GM12878 (cell line): ENCODE results near the gene PARVA. TPM values are rescaled to one million over a fixed set of nuclear protein-coding genes. Genes with fewer than 3 reads are reported as not detected.

Experiments
- ATAC-seq: fragments of 200-7000 bp; cut with Tn5 transposase; 3 replicates; pipeline ENCODE4 v1.9.1; 2020; ENCODE audit warnings: mild to moderate bottlenecking, moderate library complexity
- BruUV-seq: library from RNA; stranded (reverse); fragments of 400-500 nt; replicated peaks from 2 replicates; lab custom pipeline; 2021; lab: Mats Ljungman, UMichigan
- CTCF ChIA-PET: fragments of 300-600 bp; sonication (Branson Sonifier 250); formaldehyde crosslinking; extraction: SDS; loops from one replicate; lab custom pipeline; 2021; ENCODE audit warnings: inconsistent platforms; lab: Yijun Ruan, JAX
- POLR2A ChIA-PET: fragments of 350-600 bp; formaldehyde crosslinking; extraction: SDS; loops from one replicate; lab custom pipeline; 2021; ENCODE audit warnings: inconsistent platforms; lab: Charles Lee
- RAD21 ChIA-PET: fragments of 300-600 bp; sonication (Branson Sonifier 250); formaldehyde crosslinking; loops from one replicate; lab custom pipeline; 2023; ENCODE audit warnings: antibody characterized with exemption; ENCODE audit not compliant: unreplicated experiment; lab: Charles Lee
- SMC1A ChIA-PET: fragments of 300-600 bp; sonication (Branson Sonifier 250); formaldehyde crosslinking; loops from one replicate; lab custom pipeline; 2023; ENCODE audit not compliant: unreplicated experiment, uncharacterized antibody; lab: Charles Lee
- DNase-seq: peaks from one replicate; pipeline ENCODE4 v3.0.0-alpha.2; 2011; ENCODE audit warnings: low read depth, low spot score
- FAIRE-seq: peaks from 3 replicates; lab custom pipeline; 2011; peaks lifted over from hg19 to GRCh38; lab: Jason Lieb, UNC
- H2AFZ ChIP-seq: 2 replicates; pipeline ENCODE4 v1.6.0; 2011; ENCODE audit warnings: low read depth, low read length, control low read depth; ENCODE audit not compliant: control insufficient read depth
- H3K27ac ChIP-seq: 2 replicates; pipeline ENCODE4 v1.5.1; 2011; ENCODE audit warnings: control low read depth; ENCODE audit not compliant: control insufficient read depth, insufficient read depth
- H3K27me3 ChIP-seq, 2 experiments: replicated peaks in 1 of 2; 2 replicates each; pipeline versions ENCODE4 v1.6.0 to v1.6.1; 2011; ENCODE audit warnings: low read length in 1 of 2; ENCODE audit not compliant: control insufficient read depth in 2 of 2, insufficient read depth in 2 of 2
- H3K36me3 ChIP-seq, 2 experiments: 2 replicates each; pipeline ENCODE4 v1.5.1; 2011; ENCODE audit warnings: low read length in 1 of 2; ENCODE audit not compliant: control insufficient read depth in 2 of 2, insufficient read depth in 2 of 2
- H3K4me1 ChIP-seq: 2 replicates; pipeline ENCODE4 v1.6.1; 2011; ENCODE audit warnings: mild to moderate bottlenecking, low read length, moderate library complexity, mixed read lengths; ENCODE audit not compliant: control insufficient read depth, insufficient read depth
- H3K4me2 ChIP-seq: 2 replicates; pipeline ENCODE4 v1.6.0; 2011; ENCODE audit warnings: control low read depth; ENCODE audit not compliant: control insufficient read depth, insufficient read depth
- H3K4me3 ChIP-seq: fragments of 200-600 bp; sonication (generic); 2 replicates; pipeline ENCODE4 v1.5.1; 2016
- H3K79me2 ChIP-seq: 2 replicates; pipeline ENCODE4 v1.6.0; 2011; ENCODE audit warnings: low read length; ENCODE audit not compliant: control insufficient read depth, insufficient read depth
- H3K9ac ChIP-seq: 2 replicates; pipeline ENCODE4 v1.8.0; 2011; ENCODE audit warnings: low read length, control low read depth, mixed read lengths; ENCODE audit not compliant: control insufficient read depth, insufficient read depth
- H3K9me3 ChIP-seq: replicated peaks from 3 replicates; pipeline ENCODE4 v1.5.1; 2011; ENCODE audit warnings: mild to moderate bottlenecking, low read length; ENCODE audit not compliant: control insufficient read depth, insufficient read depth
- H4K20me1 ChIP-seq: 2 replicates; pipeline ENCODE4 v1.6.0; 2011; ENCODE audit not compliant: control insufficient read depth, insufficient read depth
- CBX5 ChIP-seq: sonication (generic); IDR thresholded peaks from 2 replicates; pipeline ENCODE4 v1.6.1; 2016; ENCODE audit warnings: low read depth, moderate library complexity, mild to moderate bottlenecking, inconsistent platforms
- MYC ChIP-seq: IDR thresholded peaks from 2 replicates; pipeline ENCODE4 v1.6.1; 2011; ENCODE audit warnings: mild to moderate bottlenecking, low read length, moderate library complexity, inconsistent platforms; ENCODE audit not compliant: insufficient read depth, insufficient replicate concordance, insufficient read length, severe bottlenecking
- NR2C2 ChIP-seq: IDR thresholded peaks from 2 replicates; pipeline ENCODE4 v1.6.1; 2011; ENCODE audit warnings: borderline replicate concordance, low read depth; ENCODE audit not compliant: control insufficient read depth, insufficient read length
- RCOR1 ChIP-seq: conservative IDR thresholded peaks from 2 replicates; pipeline ENCODE4 v1.6.1; 2012; ENCODE audit warnings: low read depth, low read length, improper control_type of control experiment
- SMARCA5 ChIP-seq: fragments of 450-650 bp; IDR thresholded peaks from 2 replicates; pipeline ENCODE4 v1.6.1; 2017; ENCODE audit warnings: mild to moderate bottlenecking
- STAT3 ChIP-seq: IDR thresholded peaks from 2 replicates; pipeline ENCODE4 v1.6.1; 2011; ENCODE audit warnings: low read depth, low read length, improper control_type of control experiment
- SUPT20H ChIP-seq: IDR thresholded peaks from 2 replicates; pipeline ENCODE4 v1.6.1; 2011; ENCODE audit warnings: low read depth, mild to moderate bottlenecking, low read length, moderate library complexity, borderline replicate concordance; ENCODE audit not compliant: control insufficient read depth
- SUZ12 ChIP-seq: fragments of 200-600 bp; sonication (generic); IDR thresholded peaks from one replicate; pipeline ENCODE4 v1.6.1; 2018; ENCODE audit warnings: antibody characterized with exemption, mild to moderate bottlenecking; ENCODE audit not compliant: unreplicated experiment
- TAF1 ChIP-seq: IDR thresholded peaks from 2 replicates; pipeline ENCODE4 v1.6.1; 2011; ENCODE audit warnings: mild to moderate bottlenecking, low read depth, low read length, borderline replicate concordance
- TCF7 ChIP-seq: IDR thresholded peaks from 2 replicates; pipeline ENCODE4 v1.6.1; 2014; ENCODE audit warnings: antibody characterized with exemption, borderline replicate concordance
- ZNF274 ChIP-seq: IDR thresholded peaks from one replicate; pipeline ENCODE4 v1.8.0; 2011; ENCODE audit not compliant: insufficient read length, insufficient read depth
- WGBS: methylation state at CpG from one replicate; pipeline ENCODE4 v1.1.6; 2016; ENCODE audit warnings: low lambda C conversion rate; ENCODE audit not compliant: insufficient replicate concordance, insufficient coverage; ENCODE audit errors: missing lambda C conversion rate; 5-methylcytosine and 5-hydroxymethylcytosine counted together
- in situ Hi-C: fragments of 300-500 bp; cut with MboI; formaldehyde crosslinking; loops from 9 replicates; pipeline ENCODE4 v1.14.3; 2018; ENCODE audit warnings: mixed read lengths
- intact Hi-C: fragments of 100-400 bp; cut with micrococcal nuclease; formaldehyde crosslinking; loops from one replicate; pipeline ENCODE4 v1.14.2; 2022; ENCODE audit not compliant: unreplicated experiment
- polyA plus RNA-seq, 11 experiments: library from polyadenylated mRNA; depleted of rRNA in 4 of 11; unstranded in 6 of 11; stranded (reverse) in 5 of 11; fragments of >200 nt; fragmentation: Nextera tagmentation in 4 of 11; fragmentation: Illumina TruSeq in 1 of 11; extraction: Ambion mirVana in 4 of 11; extraction: Trizol in 1 of 11; gene quantifications; 1 replicate in 1 of 11; 2 replicates in 10 of 11; pipeline versions ENCODE4 v1.2.1 to v1.2.3, GENCODE V29; 2011 to 2016; ENCODE audit warnings: inconsistent platforms in 2 of 11, missing spikeins in 2 of 11, low read depth in 1 of 11
- total RNA-seq, 4 experiments: library from RNA; depleted of rRNA in 3 of 4; stranded (reverse); fragments of >200 nt in 3 of 4; fragmentation: Illumina TruSeq in 1 of 4; extraction: Trizol in 1 of 4; gene quantifications; 2 replicates each; pipeline versions ENCODE4 v1.2.1 to v1.2.3, GENCODE V29; 2013 to 2021
- TF ChIP-seq, protein P1 (sequence below): fragments of 450-650 bp; IDR thresholded peaks from 2 replicates; pipeline ENCODE4 v1.6.1; 2017; ENCODE audit warnings: borderline replicate concordance
- TF ChIP-seq, protein P2 (sequence below): fragments of 450-650 bp; formaldehyde crosslinking; IDR thresholded peaks from 2 replicates; pipeline ENCODE4 v1.5.0; 2022; ENCODE audit warnings: mild to moderate bottlenecking, missing genetic modification characterization

Gene PARVA
- total and polyA plus RNA-seq, 10 of the 15 experiments (the other 5 are each of a cell fraction or from before 2014, with no cell fraction given), result 0.01 to 0.44 (median 0.03) TPM; not detected in 7

DNA sequence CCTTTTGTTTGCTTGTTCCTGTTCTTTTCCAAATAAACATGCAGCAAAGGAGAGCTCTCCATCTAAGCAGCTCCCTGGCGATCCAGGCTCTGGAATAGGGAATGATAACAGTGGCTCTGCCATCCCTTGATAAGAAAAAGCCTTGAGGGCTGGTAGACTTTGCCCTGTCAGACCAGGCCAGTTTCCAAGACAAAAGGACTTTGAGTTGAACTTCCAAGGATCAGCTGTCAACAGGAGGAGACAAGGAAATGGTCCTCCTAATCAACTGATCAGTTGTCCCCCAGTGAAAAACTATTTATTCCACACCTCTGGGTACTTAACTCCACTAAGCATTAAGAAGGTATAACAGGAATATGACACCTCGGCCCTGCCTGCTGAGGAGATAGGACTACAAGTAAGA lies 127.8 kb downstream of the PARVA start:
- H3K4me3 ChIP-seq, result no peak overlapping the region
- SMC1A ChIA-PET, result no interaction called here
- no peaks in the 10 kb centered on the region for H3K36me3 ChIP-seq
- H3K4me2 ChIP-seq, result no peak overlapping the region
- no peaks in the 10 kb centered on the region for H3K9me3 ChIP-seq
- no peak for ATAC-seq
- no TSS peak for BruUV-seq
- H3K27me3 ChIP-seq, result no peaks in the 10 kb centered on the region
- no peak for FAIRE-seq
- no peaks in the 10 kb centered on the region for H4K20me1 ChIP-seq
- WGBS, result 2% methylated on average over 2 of the region's 2 CpGs
- POLR2A ChIA-PET, result no interaction called here
- no peak for DNase-seq
- H3K9ac ChIP-seq, result no peak overlapping the region
- intact Hi-C loops, result no loop called here
- no peak for TF ChIP-seq NR2C2
- TF ChIP-seq ZNF274, result no peak
- no peak for TF ChIP-seq TAF1
- TF ChIP-seq, protein P1, sequence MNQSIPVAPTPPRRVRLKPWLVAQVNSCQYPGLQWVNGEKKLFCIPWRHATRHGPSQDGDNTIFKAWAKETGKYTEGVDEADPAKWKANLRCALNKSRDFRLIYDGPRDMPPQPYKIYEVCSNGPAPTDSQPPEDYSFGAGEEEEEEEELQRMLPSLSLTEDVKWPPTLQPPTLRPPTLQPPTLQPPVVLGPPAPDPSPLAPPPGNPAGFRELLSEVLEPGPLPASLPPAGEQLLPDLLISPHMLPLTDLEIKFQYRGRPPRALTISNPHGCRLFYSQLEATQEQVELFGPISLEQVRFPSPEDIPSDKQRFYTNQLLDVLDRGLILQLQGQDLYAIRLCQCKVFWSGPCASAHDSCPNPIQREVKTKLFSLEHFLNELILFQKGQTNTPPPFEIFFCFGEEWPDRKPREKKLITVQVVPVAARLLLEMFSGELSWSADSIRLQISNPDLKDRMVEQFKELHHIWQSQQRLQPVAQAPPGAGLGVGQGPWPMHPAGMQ, result no peak
- TF ChIP-seq SMARCA5, result no peak
- CTCF ChIA-PET, result interaction anchor here (0.7 kb wide), 1 partner anchor 22 kb away, joined by 3 read pairs; no protein-coding TSS in a partner anchor
- no peaks in the 10 kb centered on the region for H3K79me2 ChIP-seq
- no peak overlapping the region for H2AFZ ChIP-seq
- RAD21 ChIA-PET, result no interaction called here
- H3K4me1 ChIP-seq, result no peaks in the 10 kb centered on the region
- in situ Hi-C loops, result no loop called here
- H3K27ac ChIP-seq, result no peak overlapping the region

GRCh38 chr11:12506404-12506921 lies 129.1 kb downstream of the PARVA start:
- Histone ChIP-seq H3K79me2 (no peaks in the 10 kb centered on the region), H4K20me1 (no peaks in the 10 kb centered on the region), H3K27me3 (no peaks in the 10 kb centered on the region), H2AFZ (no peak overlapping the region), H3K4me1 (no peaks in the 10 kb centered on the region), H3K27ac (no peak overlapping the region), H3K36me3 (no peaks in the 10 kb centered on the region), H3K9ac (no peak overlapping the region), H3K9me3 (no peaks in the 10 kb centered on the region), H3K4me2 (no peak overlapping the region), H3K4me3 (no peak overlapping the region)
- ChIA-PET SMC1A (no interaction called here), CTCF (no interaction called here), POLR2A (no interaction called here), RAD21 (no interaction called here)
- DNase-seq, result no peak
- FAIRE-seq, result no peak
- in situ Hi-C loops, result no loop called here
- BruUV-seq, result no TSS peak
- intact Hi-C loops, result no loop called here
- no peak for ATAC-seq
- no peak for TF ChIP-seq ZNF274
- no peak for TF ChIP-seq TCF7
- TF ChIP-seq, protein P2, sequence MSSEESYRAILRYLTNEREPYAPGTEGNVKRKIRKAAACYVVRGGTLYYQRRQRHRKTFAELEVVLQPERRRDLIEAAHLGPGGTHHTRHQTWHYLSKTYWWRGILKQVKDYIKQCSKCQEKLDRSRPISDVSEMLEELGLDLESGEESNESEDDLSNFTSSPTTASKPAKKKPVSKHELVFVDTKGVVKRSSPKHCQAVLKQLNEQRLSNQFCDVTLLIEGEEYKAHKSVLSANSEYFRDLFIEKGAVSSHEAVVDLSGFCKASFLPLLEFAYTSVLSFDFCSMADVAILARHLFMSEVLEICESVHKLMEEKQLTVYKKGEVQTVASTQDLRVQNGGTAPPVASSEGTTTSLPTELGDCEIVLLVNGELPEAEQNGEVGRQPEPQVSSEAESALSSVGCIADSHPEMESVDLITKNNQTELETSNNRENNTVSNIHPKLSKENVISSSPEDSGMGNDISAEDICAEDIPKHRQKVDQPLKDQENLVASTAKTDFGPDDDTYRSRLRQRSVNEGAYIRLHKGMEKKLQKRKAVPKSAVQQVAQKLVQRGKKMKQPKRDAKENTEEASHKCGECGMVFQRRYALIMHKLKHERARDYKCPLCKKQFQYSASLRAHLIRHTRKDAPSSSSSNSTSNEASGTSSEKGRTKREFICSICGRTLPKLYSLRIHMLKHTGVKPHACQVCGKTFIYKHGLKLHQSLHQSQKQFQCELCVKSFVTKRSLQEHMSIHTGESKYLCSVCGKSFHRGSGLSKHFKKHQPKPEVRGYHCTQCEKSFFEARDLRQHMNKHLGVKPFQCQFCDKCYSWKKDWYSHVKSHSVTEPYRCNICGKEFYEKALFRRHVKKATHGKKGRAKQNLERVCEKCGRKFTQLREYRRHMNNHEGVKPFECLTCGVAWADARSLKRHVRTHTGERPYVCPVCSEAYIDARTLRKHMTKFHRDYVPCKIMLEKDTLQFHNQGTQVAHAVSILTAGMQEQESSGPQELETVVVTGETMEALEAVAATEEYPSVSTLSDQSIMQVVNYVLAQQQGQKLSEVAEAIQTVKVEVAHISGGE, result no peak
- TF ChIP-seq SMARCA5, result no peak
- no peak for TF ChIP-seq MYC
- no peak for TF ChIP-seq CBX5
- no peak for TF ChIP-seq RCOR1
- TF ChIP-seq SUZ12, result no peak
- TF ChIP-seq STAT3, result no peak
- no peak for TF ChIP-seq NR2C2
- TF ChIP-seq SUPT20H, result no peak
